ENCODE data around the gene LATS2. TPM values are rescaled to one million over a fixed set of nuclear protein-coding genes. Genes with fewer than 3 reads are reported as not detected.

The LATS2 gene
- total RNA-seq (1 to 10 TPM; 1.4 to 1.9 TPM), polyA plus RNA-seq (0.66 TPM)

DNA sequence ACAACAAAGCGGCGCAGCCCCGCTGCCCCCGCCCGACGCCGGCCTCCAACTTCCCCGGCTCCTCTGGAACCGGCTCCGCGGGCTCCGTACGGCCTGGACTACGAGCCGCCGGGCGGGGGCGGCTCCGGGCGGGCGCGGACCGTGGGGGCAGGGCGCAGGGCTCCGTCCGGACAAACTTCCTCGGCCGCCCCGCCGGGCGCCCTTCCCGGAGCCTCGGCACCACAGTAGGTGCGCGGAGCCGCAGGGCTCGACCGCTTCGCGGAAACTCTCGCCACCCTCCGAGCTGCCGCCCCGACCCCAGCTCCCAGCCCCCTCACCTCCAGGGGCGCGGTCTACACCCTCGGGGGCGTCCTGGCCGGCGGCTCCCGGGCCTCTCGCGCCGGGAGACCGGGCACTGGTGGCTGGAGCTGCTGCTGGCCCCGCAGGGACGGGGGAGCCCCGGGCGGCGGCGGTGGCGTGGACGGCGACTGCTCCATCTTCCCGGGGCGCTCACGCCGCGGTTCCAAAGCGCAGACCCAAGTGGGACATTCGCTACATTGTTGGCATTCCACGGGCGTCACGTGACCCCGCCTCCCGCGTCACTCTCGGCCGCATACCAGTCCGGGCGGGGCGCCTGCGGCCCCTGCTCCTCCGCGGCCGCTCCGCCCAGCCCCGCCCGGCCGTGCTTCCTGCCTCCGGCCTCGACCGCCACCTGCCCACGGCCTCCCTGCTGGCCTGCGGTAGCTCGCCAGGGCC is at the start of gene LATS2:
Gene LATS2 (minus strand): TSS at position 558 of the 735 bp plus-strand sequence. CDS start 15,560 bp downstream, outside the sequence.
- H3K4me3 ChIP-seq (ENCODE audit: low read length): peak within 1 kb of the TSS; percentile 62
- ChIA-PET CTCF (no interaction called here), POLR2A (no interaction called here)
- no peaks in the 10 kb centered on the region for H3K9me3 ChIP-seq (ENCODE audit: low read length)
- peaks cover 9 to 13% (median 10%) of the 10 kb centered on the region in 3 donors for H3K4me1 Mint-ChIP-seq
- no peaks in the 10 kb centered on the region for H3K36me3 ChIP-seq (ENCODE audit: insufficient read depth, low read length)
- no peaks in the 10 kb centered on the region for H3K9me3 Mint-ChIP-seq
- H3K4me3 Mint-ChIP-seq: peak within 1 kb of the TSS; percentile 77 to 95 (median 83)
- DNase-seq: peak; percentile 43 to 75 (median 61)
- H3K27me3 Mint-ChIP-seq: peaks cover 21 to 53% of the 10 kb centered on the region in 2 donors
- H3K27ac ChIP-seq (ENCODE audit: low read depth, low read length): peak within 1 kb of the TSS; percentile 11
- H3K27me3 ChIP-seq (ENCODE audit: insufficient read depth, low read length, poor library complexity, severe bottlenecking): no peaks in the 10 kb centered on the region
- H3K36me3 Mint-ChIP-seq: peaks cover 0 to 1% (median 0%) of the 10 kb centered on the region in 3 donors
- H3K4me1 ChIP-seq (ENCODE audit: insufficient read depth, low read length): peaks cover 6% of the 10 kb centered on the region
- peak within 1 kb of the TSS; percentile 6 to 96 (median 71) for H3K27ac Mint-ChIP-seq

DNA sequence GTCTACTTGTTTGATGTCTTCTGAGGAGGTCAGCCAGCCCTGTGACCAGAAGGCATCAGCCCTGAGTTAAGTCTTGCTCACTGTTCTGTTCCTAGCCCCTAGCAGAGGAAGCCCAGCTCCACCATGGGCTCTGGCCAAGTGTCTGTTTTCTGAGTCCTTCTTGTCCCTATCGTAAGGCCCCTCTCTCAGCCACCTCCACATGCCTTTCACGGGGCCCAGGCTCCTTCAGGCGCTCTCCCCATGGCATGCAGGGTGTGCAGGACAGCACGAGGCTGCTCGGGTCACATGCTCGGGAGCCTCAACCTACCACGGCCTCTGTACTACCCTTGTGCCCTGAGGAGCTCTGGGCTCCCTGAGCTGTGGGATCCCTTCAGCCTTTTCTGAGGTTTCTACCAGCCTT is 47.8 kb upstream of the LATS2 start:
- DNase-seq: no peak
- H3K9me3 Mint-ChIP-seq: no peaks in the 10 kb centered on the region
- peak overlapping the region in 1 of 8 donors; percentile 14 for H3K27ac Mint-ChIP-seq
- no peaks in the 10 kb centered on the region for H3K27me3 ChIP-seq (ENCODE audit: insufficient read depth, low read length, poor library complexity, severe bottlenecking)
- H3K36me3 Mint-ChIP-seq: no peaks in the 10 kb centered on the region
- H3K4me1 ChIP-seq (ENCODE audit: insufficient read depth, low read length): no peaks in the 10 kb centered on the region
- H3K9me3 ChIP-seq (ENCODE audit: low read length): no peaks in the 10 kb centered on the region
- H3K4me3 ChIP-seq (ENCODE audit: low read length): no peak overlapping the region
- peaks cover 0 to 3% (median 2%) of the 10 kb centered on the region in 3 donors for H3K4me1 Mint-ChIP-seq
- CTCF ChIA-PET: interaction anchor here (8.4 kb wide), 1 partner anchor 368 kb away, joined by 68 read pairs; no protein-coding TSS in a partner anchor
- POLR2A ChIA-PET: no interaction called here
- no peaks in the 10 kb centered on the region for H3K36me3 ChIP-seq (ENCODE audit: insufficient read depth, low read length)
- H3K4me3 Mint-ChIP-seq: no peak overlapping the region
- no peaks in the 10 kb centered on the region for H3K27me3 Mint-ChIP-seq
- no peak overlapping the region for H3K27ac ChIP-seq (ENCODE audit: low read depth, low read length)

DNA sequence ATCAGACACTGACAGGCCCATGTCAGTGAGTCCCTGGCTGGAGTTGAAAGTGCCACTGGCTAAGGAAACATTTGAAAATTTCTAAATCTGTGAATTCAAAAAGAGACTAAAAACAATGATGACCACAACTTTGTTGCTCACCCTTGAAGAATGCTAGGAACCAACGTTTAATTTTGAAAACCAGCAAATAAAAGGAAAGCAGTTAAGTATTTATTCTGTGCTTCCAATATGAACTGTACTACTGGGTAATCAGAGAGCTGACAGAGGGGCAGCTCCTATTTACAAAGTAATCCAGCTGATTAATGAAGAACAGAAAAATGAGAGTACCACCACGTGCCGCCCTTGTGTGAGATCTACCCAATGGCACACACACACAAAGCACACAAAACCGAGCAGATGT is 44.7 kb upstream of the LATS2 start:
- Histone ChIP-seq H3K4me3 (ENCODE audit: low read length) (no peak overlapping the region), H3K36me3 (ENCODE audit: insufficient read depth, low read length) (no peaks in the 10 kb centered on the region), H3K27me3 (ENCODE audit: insufficient read depth, low read length, poor library complexity, severe bottlenecking) (no peaks in the 10 kb centered on the region), H3K27ac (ENCODE audit: low read depth, low read length) (no peak overlapping the region), H3K9me3 (ENCODE audit: low read length) (no peaks in the 10 kb centered on the region), H3K4me1 (ENCODE audit: insufficient read depth, low read length) (no peaks in the 10 kb centered on the region)
- no peak for DNase-seq
- Mint-ChIP-seq H3K9me3 (no peaks in the 10 kb centered on the region), H3K36me3 (no peaks in the 10 kb centered on the region), H3K27me3 (peaks cover 0 to 7% of the 10 kb centered on the region in 2 donors), H3K4me1 (peaks cover 0 to 3% (median 2%) of the 10 kb centered on the region in 3 donors), H3K4me3 (no peak overlapping the region), H3K27ac (no peak overlapping the region)
- CTCF ChIA-PET: no interaction called here
- POLR2A ChIA-PET: no interaction called here

DNA sequence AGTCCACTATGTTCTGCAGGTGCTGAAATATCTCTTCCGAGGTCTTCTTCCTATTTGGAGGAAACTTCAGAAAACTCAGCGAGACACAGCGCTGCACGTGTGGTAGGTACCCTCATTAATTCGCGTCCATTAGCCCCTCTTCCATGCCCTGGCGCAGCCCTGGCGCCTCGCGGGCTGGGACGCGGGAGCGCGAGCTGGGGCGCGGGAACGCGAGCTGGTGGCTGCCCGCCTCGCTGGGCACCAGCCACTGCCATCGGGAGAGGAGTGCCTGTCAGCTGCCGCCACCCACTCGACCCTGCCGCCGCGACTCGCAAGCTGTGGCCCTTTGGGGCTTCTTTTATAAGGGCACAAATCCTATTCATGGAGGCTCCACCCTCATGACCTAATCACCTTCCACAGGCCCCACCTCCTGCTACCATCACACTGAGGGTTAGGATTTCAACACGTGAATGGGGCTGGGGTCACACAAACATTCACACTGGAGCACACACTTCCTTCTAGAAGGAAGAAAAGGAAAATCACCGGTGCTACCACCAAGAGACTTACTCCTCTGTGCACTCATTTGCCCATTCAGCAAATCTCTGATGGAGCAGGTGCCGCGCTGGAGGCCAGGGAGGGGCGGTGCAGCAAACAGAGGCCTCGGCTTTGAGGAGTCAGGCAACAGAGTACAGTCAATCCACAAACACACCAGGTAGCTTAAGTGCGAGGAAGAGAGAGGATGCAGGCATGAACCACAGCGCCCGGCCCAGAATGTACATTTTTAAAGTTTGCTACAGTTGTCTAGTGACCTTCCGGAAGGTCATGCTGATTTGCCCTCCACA is 43.0 kb upstream of the LATS2 start:
- Mint-ChIP-seq H3K9me3 (no peaks in the 10 kb centered on the region), H3K36me3 (no peaks in the 10 kb centered on the region), H3K27ac (peak overlapping the region in 1 of 8 donors; percentile 83), H3K4me1 (no peaks in the 10 kb centered on the region), H3K27me3 (peaks cover 0 to 13% of the 10 kb centered on the region in 2 donors), H3K4me3 (no peak overlapping the region)
- no peak overlapping the region for H3K4me3 ChIP-seq (ENCODE audit: low read length)
- ChIA-PET CTCF (no interaction called here), POLR2A (no interaction called here)
- H3K27me3 ChIP-seq (ENCODE audit: insufficient read depth, low read length, poor library complexity, severe bottlenecking): no peaks in the 10 kb centered on the region
- no peaks in the 10 kb centered on the region for H3K9me3 ChIP-seq (ENCODE audit: low read length)
- no peaks in the 10 kb centered on the region for H3K36me3 ChIP-seq (ENCODE audit: insufficient read depth, low read length)
- DNase-seq: no peak
- no peaks in the 10 kb centered on the region for H3K4me1 ChIP-seq (ENCODE audit: insufficient read depth, low read length)
- H3K27ac ChIP-seq (ENCODE audit: low read depth, low read length): no peak overlapping the region

DNA sequence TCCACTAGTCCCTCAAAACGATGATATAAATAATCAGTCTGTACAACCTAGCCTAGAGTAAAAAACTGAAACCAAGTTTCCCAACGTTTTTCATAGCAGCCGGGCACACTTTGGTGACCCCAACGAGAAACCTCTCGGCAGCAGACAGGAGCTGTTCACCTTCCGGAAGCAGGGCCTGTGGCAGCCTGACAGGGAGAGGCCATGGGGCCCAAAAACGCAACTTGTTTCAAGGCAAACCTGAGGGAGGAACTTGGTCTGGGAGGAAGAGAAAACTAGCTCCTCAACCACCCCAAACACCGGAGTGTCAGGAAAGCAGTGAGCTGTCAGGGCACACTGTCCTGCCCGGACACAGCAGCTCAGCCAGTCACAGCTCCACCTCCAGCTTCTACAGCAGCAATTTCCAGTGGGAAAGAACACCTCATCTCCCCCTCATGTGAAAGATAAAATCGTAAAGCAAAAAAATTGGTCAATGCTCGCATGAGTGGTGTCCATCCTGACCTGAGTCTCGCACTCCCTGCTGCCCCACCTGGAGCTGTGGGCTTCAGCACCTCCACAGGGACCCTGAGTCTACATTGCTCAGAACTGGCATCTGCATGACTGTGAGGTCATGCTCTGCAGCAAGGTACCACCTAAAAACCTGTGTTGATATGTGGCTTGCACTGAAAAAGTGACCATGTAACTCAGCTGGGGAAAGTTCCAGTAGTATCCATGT is 40.6 kb upstream of the LATS2 start:
- DNase-seq: no peak
- H3K4me3 Mint-ChIP-seq: no peak overlapping the region
- no peaks in the 10 kb centered on the region for H3K4me1 Mint-ChIP-seq
- peaks cover 0 to 25% of the 10 kb centered on the region in 2 donors for H3K27me3 Mint-ChIP-seq
- POLR2A ChIA-PET: no interaction called here
- CTCF ChIA-PET: interaction anchor here (1.8 kb wide), 1 partner anchor 376 kb away, joined by 4 read pairs; no protein-coding TSS in a partner anchor
- H3K9me3 Mint-ChIP-seq: no peaks in the 10 kb centered on the region
- Histone ChIP-seq H3K4me1 (ENCODE audit: insufficient read depth, low read length) (no peaks in the 10 kb centered on the region), H3K4me3 (ENCODE audit: low read length) (no peak overlapping the region), H3K9me3 (ENCODE audit: low read length) (no peaks in the 10 kb centered on the region), H3K27me3 (ENCODE audit: insufficient read depth, low read length, poor library complexity, severe bottlenecking) (no peaks in the 10 kb centered on the region), H3K27ac (ENCODE audit: low read depth, low read length) (no peak overlapping the region), H3K36me3 (ENCODE audit: insufficient read depth, low read length) (no peaks in the 10 kb centered on the region)
- H3K36me3 Mint-ChIP-seq: no peaks in the 10 kb centered on the region
- no peak overlapping the region for H3K27ac Mint-ChIP-seq

DNA sequence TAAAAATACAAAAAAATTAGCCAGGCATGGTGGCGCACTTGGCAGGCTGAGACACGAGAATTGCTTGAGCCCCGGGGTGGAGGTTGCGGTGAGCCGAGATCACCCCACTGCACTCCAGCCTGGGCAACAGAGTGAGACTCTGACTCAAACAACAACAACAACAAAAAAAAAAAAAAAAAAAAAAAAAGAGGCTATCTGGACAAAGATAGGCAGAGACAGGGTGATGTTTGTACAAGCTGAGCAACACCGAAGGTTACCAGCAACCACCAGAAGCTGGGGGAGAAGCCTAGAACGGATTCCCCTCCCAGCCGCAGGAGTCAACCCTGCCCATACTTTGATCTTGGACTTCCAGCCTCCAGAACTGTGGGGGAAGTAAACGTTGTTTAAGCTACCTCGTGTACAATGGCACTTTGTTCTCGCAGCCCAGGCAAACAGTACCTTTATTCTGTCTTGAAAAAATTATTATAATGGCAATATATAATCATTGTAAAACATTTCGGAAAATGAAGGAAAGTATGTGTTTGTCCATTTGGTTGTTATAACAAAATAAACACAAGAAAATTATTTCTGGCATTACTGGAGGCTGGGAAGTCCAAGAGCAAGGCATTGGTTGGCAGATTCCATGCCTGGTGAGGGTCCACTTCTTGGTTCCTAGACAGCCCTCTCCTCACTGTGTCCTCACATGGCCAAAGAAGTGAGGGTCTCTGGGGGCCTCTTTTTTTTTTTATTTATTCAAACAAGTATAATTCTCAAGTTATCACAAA is 39.8 kb upstream of the LATS2 start:
- peaks cover 0 to 27% of the 10 kb centered on the region in 2 donors for H3K27me3 Mint-ChIP-seq
- H3K27me3 ChIP-seq (ENCODE audit: insufficient read depth, low read length, poor library complexity, severe bottlenecking): no peaks in the 10 kb centered on the region
- ChIA-PET POLR2A (no interaction called here), CTCF (no interaction called here)
- no peaks in the 10 kb centered on the region for H3K9me3 Mint-ChIP-seq
- H3K9me3 ChIP-seq (ENCODE audit: low read length): no peaks in the 10 kb centered on the region
- no peak overlapping the region for H3K27ac ChIP-seq (ENCODE audit: low read depth, low read length)
- DNase-seq: no peak
- no peak overlapping the region for H3K27ac Mint-ChIP-seq
- H3K4me3 ChIP-seq (ENCODE audit: low read length): no peak overlapping the region
- no peaks in the 10 kb centered on the region for H3K36me3 Mint-ChIP-seq
- no peak overlapping the region for H3K4me3 Mint-ChIP-seq
- no peaks in the 10 kb centered on the region for H3K4me1 ChIP-seq (ENCODE audit: insufficient read depth, low read length)
- no peaks in the 10 kb centered on the region for H3K4me1 Mint-ChIP-seq
- H3K36me3 ChIP-seq (ENCODE audit: insufficient read depth, low read length): no peaks in the 10 kb centered on the region

DNA sequence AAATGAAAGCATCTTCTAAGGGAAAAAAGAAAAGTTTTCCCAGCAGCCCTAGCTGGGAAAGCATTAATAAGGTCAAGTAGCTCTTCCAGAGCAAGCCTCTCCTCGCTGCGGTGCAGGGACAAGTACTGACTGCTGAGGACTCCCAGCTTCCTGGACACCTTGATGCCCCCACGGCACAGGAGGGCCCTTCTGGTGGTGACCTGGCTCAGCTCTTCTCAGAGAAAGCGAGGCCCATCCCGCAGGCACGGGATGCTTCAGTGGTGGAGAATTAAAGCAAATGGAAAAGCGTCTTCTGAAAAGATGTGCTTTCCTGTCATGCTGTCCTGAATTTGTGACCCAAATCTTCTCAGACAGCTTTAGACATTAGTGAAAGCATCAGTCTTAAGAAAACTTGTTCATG is 38.8 kb upstream of the LATS2 start:
- no peak overlapping the region for H3K27ac ChIP-seq (ENCODE audit: low read depth, low read length)
- H3K4me1 ChIP-seq (ENCODE audit: insufficient read depth, low read length): no peaks in the 10 kb centered on the region
- ChIA-PET CTCF (interaction anchor here (1.7 kb wide), 1 partner anchor 10 kb away, joined by 4 read pairs; no protein-coding TSS in a partner anchor), POLR2A (no interaction called here)
- H3K4me1 Mint-ChIP-seq: no peaks in the 10 kb centered on the region
- H3K4me3 Mint-ChIP-seq: no peak overlapping the region
- H3K27ac Mint-ChIP-seq: no peak overlapping the region
- no peak for DNase-seq
- H3K4me3 ChIP-seq (ENCODE audit: low read length): no peak overlapping the region
- no peaks in the 10 kb centered on the region for H3K9me3 Mint-ChIP-seq
- H3K27me3 ChIP-seq (ENCODE audit: insufficient read depth, low read length, poor library complexity, severe bottlenecking): no peaks in the 10 kb centered on the region
- no peaks in the 10 kb centered on the region for H3K9me3 ChIP-seq (ENCODE audit: low read length)
- H3K36me3 Mint-ChIP-seq: no peaks in the 10 kb centered on the region
- no peaks in the 10 kb centered on the region for H3K36me3 ChIP-seq (ENCODE audit: insufficient read depth, low read length)
- peaks cover 0 to 27% of the 10 kb centered on the region in 2 donors for H3K27me3 Mint-ChIP-seq
